ENCODE results near the gene PSMB11.
A peak's percentile ranks its signal among the peaks of the same experiment; 100 is the strongest.

Gene PSMB11

DNA sequence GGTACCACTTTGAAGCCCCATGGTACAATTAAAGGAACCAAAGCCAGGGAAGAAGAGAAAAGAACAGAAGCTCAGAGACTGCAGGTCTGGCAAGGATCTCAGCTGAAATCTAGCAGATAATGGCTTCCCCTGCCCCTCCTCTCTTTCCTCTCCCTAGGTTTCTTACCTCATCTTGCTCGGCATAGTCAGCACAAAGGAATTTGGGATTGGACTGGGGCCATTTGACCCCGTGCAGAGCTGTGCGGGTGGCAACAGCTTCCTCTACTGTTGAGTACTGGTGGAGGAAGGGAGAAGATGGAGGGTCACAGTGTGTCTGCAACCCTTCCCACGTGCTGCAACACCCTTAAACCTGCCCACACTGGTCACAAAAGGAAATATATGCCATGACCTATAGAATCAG is 20.0 kb downstream of the PSMB11 start:
- DNase-seq = no peak

DNA sequence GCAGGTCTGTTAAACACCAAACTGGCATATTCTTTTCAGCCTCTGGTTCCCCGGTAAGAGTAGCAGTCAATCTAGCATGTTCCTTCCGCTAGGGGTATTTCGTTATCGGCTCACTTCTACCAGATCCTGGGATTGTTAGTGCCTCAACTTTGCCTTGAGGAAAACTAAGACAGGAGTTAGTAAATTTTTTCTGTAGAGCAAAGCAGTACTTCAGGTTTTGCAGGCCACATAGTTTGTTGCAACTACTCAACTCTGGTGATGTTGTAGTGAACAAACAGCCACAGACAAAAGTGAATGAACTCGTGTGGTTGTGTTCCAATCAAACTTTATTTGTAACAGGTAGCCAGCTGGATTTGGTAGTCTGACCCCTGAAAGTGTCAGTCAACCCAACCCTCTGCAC is 21.6 kb downstream of the PSMB11 start:
- DNase-seq = no peak

DNA sequence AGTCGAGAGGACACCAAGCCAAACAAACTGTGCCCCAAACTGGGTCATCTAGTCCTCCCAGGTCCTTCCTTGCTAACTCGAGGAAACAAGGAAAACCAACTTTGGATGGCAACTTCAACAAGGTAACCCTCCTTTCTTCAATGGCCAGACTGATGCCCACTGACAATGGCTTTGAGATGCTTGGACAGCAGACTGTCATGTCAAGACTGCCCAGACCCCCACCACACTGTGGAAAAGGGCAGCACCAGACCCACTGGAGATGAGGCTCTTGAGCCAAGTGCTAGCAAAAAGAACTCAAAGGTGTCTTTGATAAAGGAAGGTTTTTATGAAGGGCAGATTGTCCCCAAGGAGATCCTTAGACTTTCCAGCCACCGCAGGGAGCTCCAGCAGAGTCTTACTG is 24.4 kb downstream of the PSMB11 start:
- no peak for DNase-seq

DNA sequence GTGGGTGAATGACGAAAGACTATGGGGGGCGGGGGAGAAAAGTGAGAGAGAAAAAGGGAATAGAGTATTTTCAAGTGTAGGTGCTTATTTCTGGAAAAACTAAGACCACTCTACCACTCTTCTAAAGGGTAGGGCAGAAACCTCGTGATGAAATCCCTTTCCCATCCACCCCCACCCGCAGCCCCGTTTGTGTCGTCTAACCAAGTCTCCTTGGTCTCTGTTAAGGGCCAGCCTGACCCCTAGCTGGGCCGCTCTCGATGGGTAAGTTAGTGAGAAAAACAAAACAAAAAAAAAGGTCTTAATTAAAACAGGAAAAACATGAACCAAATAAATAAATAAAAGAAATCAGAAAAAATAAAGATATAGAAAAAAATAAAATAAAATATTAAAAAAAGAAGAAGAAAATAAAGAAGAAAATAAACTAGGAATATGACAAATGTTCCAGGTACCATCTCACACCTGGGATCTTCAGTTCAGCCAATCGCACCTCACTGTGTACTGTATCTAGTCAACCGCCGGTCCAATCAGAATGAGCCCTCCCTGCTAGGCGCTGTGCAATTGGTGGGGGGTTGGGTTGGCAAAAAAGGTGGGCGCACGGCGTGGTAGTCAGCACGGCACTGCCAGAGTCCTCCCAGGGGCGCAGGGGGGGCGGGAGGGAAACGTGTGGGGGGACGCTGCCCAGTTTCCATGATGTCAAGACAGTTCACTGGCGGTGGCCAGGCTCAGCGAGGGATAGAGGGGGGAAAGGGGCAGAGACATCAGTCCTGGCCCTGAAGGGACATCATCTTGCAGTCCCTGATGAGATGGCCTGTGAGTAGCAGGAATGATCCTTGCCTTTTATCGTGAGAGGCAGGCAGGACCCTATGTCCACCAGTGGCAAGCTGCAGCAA is 25.1 kb downstream of the PSMB11 start:
- no peak for DNase-seq

DNA sequence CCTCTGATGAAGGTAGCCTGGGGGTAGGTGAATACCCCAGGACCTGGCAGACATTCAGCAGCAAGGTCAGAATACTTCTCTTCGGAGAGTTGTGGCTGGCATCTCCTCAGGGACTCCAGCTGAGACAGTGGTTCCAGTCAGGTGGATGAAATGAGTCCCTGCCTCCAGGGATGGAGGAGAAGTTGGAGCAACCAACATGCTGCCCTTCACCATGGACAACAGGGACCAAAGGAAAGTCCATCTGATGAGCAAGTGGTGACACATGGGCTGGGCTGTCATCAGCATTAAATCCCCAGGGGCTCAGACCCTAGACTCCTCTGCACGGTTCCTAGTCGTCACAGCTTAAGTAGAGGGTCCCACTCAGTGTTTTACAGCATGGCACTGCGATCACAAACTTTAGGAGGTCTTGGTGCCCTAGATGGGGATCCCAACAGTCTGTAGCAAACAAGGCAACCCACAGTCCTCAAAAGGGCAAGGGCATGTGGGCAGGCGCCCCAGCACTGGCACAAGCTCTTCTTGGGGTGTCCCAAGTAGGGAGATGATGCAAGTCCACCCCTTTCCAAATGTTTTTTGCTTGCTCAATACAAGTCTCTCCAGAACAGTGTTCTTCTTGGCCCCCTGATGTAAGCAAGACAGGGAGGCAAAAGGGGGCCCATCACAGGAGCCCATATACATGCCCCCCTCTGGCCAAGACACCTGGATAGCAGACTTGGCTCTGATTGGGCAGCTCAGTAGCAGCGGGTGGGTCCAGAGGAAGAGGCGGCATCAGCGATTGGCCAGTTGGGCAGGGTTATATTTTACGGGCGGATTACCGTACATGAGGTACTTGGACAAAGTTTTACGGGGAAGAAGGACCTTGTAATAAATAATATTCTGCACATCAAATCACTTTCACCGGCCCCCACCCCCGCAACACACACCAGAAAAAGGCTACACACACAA is 26.1 kb downstream of the PSMB11 start:
- no peak for DNase-seq

DNA sequence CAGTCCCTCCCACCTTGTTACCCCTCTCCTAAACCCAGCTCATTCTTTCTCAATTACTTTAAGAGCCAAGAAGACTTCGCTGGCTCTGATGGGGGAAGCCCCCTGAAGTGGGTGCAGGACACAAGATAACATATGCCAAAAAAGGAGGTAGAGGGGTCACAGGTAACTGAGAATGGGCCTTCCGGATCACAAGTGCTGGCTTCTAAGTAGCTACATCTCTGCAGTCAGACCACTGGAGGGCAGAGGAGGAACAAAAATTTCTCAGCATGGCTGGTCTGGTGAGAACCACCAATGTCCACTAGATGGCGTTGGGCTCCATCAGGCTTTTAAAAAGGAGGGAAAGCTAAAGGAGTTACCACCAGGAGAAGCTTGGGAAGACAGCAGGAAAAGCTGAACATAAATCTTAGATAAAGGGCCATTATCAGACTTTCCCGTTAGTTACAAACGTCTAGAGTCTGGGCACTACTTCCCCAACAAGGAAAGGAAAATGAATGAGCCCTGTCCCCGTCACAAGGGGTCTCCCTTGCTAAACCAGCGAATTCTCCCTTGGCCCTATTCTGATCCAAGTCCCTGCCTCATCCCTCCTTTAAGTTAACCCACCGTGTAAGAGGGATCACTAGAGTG is 26.9 kb downstream of the PSMB11 start:
- peak; percentile 45 for DNase-seq

DNA sequence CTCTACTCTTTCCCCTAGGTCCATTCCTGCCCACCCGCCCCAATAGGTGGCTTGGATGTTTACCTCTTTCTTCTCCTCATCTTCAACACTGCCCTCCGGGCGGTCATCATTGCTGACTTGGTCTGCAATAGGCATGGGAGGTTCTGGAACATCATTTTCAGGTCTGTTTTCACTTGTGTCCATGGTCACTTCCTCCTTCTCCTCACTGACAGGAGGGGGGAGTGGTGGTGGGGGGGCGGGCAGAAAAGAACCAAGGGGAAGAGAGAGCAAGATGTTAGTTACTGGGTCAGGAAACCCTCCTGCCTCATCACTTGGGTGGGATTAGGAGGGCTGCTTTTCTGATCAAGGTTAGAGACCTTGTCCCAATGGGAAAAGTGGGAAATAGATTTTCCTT is 27.4 kb downstream of the PSMB11 start:
- no peak for DNase-seq

DNA sequence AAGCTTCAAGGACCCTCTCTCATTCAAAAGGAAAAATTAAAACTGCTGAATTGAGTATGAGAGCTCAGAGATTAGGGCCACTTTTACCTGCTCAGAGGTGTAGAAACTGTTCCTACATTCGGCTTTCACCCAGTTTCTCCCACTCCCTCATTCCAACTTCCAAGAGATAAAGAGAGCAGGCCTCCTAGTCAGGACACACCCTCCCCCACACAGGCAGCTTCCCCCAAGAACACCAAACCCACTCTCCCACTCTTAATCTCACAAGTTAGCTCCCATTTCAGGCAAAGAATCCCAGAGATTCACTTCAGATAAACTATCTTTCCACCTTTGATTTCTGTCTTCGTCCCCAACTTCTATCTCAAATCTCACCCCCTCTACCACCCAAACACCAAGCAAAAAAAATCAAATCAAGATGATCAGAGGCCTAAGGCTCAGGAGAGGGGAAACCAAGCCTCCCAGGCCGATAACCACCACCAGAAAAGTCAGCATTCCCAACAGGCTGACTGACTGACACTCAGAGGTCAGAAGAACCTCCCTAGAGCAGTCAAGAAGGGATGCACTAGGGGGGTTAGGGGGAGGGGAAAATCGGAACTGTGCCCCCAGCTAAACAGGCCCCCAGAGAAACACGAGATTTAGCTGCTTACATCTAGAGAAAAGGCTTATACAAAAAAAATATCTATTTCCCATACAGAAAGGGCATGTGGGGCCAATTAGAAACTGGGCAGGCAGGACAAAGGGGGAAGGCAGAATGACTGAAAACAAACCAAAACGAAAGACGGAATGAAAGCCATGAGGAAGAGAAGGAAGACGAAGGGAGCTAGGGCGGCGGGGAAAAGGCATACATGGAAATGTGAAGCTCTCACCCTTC is 28.5 kb downstream of the PSMB11 start:
- no peak for DNase-seq

DNA sequence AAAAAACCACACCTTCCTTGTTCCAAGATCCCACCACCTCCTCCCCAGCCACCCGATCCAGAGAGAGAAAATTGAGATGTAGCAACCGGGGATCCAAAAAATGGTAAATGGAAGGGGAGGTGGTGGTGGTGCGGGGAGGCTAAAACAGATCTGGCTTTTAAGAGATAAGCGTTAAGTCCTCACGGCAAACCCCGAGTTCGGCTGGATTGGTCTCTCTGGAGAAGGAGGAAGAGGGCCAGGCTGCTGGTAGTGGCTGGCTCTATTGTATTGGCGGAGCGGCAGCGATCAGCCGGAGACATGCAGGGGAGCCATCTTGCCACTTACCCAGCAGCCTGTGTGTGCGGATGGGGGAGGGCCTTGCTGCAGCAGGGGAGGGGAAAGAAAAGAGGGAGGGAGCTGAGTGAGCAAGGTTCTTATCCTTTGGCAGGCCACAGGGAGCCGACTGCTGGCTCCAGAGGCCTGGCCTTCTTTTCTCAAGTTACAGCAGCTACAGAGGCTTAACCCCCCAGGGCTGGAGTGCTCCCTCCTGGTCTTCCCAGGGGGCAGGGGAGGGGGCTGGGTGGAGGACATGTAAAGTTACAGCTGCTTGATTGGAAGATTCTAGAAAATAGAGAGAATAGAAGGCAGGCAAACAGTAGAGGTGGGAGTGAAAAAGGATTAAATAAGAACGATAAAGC is 29.4 kb downstream of the PSMB11 start:
- peak; percentile 62 for DNase-seq

DNA sequence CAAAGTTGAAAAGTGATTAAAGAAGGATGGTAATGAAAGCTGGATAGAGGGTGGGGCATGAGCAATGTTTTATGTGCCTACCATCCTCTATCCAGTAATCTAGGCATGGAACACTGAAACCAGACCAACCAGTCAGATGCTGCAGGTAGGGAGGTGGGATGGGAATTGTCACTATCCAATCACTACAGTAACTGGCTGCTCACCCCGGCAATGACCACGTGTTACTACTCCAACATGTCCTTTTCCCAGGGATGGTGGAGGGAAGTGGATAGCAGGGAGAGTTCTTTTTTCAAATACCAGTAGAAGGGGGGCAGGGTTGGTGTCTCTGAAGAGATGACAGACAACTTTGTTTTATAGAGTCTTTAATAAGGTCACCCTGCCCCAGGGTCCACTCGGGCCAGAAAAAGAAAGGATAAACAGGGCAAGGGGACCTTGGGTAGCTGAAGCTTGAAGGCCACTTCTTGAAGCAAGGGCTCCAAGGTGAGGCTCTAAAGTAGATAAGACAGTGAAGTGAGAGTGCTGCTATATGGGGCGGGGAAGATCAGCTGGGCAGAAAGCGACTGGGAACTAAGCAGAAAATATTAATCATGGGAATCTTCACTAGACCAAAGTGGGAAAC is 30.0 kb downstream of the PSMB11 start:
- no peak for DNase-seq

DNA sequence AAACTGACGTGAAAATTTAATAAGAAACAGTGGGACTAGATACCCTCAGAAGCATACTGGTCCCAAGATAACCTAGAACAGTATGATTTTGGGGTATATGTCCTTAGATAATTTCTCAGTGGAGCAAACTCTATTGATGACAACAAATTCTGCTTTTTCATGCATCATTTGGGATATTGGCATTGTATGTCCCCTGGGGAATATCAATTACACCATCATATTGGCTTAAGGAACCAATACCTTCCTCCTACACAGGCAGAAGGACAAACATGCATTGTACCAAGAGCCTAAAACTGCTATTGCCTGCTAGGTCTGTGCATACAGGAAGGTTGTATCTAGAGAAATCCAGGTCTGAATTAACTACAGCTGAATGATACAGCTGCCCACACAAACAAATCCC is 32.9 kb downstream of the PSMB11 start:
- no peak for DNase-seq

DNA sequence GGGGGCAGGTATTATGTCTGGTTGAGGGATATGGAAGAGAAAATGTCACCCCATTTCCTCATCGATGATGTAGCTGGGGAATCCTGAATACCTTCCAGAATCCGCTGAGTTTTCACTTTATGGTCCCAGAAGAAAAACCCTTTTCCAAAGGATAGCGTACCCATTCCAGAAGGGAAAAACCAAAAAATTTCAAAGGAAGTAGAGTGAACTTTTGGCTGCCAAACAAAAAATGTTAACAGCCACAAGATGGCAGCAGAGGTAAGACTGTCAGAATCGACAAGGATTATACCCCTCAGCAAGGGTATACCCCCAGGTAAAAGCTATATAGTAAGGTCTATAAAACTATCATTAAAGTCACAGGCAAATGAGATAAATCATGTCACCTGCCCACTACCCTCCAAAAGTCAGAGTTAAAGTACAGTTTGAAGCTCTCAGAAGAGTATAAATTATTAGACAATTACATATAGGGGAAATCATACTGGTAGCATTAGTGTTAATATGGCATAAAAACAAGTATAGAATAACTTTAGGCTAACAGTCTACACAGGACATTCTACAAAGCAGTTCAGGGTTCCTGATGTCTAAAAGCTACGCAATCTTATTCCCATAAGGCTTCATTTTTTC is 34.9 kb downstream of the PSMB11 start:
- DNase-seq = no peak

DNA sequence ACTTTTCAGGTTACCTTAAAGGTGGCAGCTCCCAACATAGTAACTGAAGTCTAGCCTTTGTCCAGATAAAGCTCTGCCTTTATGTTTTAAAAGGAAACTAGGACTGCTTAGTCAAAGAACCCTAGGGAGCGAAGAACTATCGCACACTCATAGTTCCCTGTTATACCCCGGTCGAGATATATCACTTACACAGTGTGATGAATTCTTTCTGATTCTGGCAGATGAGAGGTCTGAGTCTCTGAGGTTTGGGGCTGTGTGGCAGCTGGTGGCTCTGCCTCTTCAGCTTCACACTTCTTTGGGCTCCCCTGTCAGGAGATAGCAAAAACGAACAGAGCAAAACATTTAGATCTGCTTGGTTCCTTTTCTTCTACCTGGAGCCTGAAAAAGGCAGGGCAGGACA is 36.0 kb downstream of the PSMB11 start:
- DNase-seq = no peak

DNA sequence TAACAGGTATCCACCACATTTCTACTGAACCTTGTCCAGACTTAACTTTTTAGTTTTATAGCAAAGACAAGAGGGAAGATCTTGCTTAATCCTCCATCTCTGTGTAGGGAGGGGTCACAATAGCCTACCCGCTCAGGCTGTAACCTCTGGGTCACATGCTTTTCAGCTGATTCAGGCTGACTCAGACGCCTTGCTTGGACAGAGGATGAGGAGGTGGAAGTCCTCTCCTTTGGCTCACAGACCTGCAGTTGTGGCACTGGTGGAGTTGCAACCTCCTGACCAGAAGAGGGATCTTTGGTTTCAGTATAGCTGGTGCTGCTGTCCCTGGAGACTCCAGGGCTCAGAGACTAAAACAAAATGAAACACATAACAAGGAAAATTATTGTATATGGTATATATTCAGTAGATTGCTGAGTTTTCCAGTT is 36.7 kb downstream of the PSMB11 start:
- no peak for DNase-seq

DNA sequence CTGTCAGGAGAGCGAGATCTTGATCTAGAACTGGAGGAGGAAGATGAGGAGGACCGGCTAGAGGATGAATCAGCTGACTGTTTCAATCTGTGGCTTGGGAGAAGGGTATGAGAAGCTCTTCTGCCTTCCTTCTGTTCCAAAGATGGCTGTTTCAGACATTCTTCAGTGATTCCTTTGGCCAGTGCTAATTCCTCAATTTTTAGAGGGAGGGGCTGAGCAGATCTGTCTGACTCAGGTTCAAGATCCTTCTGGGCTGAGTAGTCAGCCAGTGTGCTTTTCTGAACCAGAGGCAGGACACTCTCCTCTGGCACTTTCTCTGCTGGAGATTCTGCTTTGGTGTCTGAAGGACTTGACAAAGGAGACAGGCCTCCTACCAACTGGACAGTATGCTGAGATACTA is 37.7 kb downstream of the PSMB11 start:
- DNase-seq = no peak

DNA sequence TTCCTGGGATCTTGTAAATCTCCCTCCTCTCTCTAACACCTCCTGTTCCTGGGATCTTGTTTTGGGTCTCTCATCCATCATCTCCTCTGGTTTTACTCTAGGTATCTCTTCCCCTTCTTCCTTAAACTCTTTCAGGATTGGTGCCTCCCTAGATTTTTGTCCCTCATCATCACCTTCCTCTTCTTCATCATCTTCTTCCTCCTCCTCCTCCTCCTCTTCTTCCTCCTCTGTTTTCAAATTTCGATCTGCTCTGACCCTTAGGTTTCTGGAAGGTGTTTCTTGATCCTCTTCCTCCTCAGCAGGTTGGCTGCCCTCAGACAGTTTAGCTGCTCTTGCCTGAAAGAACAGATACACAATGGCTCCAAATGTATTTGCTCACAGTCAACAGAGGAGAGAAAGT is 38.5 kb downstream of the PSMB11 start:
- DNase-seq = no peak

DNA sequence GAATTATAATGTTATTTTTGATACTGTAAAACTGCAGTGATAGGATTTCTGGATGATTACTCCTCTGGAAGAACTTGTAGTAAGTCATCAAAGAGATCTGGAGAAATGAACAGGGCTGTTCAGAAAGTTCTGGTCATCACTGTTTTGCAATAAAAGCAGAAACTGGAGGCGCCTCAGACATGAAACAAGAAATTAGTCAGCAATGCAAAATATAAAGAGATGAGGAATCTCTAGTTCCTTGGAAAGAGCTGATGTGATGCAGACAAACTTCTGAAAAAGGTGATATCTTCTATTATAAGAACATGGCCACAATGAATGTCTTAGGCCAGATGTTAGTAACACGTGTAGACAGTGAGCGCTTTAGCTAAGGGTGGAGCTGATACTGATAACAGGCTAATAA is 43.4 kb downstream of the PSMB11 start:
- no peak for DNase-seq

DNA sequence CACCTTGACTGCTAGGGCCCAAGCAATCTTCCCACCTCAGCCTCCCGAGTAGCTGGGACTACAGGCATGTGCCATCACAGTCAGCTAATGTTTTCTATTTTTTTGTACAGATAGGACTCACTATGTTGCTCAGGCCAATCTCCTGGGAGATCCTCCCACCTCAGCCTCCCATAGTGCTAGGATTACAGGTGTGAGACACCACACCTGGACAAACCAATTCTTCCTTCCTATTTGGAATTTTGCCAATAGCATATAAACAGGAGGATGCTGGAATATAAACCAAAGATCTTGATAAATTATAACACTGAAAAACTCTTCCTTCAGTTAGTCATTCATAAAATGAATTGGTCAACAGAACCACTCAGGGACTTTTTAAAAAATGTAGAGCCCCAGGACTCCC is 44.6 kb downstream of the PSMB11 start:
- no peak for DNase-seq

DNA sequence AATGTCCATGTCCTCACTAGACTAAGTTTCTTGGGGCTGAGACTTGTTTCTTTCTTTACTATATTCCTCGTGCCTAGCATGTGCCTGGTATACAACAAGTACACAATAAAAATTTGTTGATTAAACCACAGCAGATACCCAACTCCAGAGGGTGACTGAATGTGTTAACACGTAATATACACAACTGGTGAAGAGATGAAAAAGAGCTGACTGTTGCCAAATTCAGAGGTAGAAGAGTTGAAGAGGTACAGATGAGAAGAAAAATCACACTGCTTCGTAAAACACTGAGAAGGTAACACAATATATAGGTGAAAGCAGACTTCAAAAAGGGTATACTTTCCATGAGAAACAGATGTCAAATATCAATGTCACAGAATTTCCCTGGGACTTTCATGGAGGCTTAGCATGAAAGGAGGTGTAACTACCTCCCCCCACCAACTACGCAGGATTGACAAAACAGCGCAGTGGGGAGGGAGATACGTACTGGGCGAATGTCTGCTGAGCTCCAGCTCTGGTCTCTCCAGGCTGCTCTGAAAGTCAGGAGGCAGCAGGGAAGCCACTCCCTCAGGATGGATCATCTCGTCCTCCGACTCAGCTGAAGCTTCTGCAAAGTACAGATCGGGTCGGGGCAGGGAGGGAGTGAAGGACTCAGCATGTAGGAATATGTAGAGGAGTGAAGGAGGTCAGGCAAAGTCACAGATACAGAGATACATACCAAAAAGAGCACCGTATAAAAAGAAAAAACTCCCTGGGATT is 47.7 kb downstream of the PSMB11 start:
- DNase-seq = no peak

DNA sequence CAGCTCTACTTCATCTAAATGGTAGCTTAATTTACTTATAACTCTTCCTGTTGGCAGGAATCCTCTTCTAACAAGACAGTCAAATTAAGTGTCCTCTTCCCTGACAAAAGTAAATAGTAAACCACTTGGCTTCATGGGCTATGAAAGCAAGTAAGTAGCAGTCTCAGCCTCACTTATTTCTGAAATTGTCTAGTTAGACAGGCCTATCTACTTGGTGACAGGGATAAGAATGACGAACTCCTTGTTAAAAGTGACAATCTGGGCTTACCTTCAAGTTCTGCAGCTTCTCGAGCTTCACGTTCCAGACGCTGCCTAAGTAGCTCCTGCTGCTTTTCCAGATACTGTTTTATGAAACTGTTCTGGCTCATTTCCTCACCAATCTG is 48.2 kb downstream of the PSMB11 start:
- no peak for DNase-seq

Data from activated CD4-positive, alpha-beta T cell treated with anti-CD3 and anti-CD28 coated beads for 1 hour (primary cell).